Measurements from ENCODE around the gene DOCK4. TPM values are rescaled to one million over a fixed set of nuclear protein-coding genes. Genes with fewer than 3 reads are reported as not detected.

Gene DOCK4
- total RNA-seq, 2 donors from 2014 or later: 6.5 to 11.1 TPM

DNA sequence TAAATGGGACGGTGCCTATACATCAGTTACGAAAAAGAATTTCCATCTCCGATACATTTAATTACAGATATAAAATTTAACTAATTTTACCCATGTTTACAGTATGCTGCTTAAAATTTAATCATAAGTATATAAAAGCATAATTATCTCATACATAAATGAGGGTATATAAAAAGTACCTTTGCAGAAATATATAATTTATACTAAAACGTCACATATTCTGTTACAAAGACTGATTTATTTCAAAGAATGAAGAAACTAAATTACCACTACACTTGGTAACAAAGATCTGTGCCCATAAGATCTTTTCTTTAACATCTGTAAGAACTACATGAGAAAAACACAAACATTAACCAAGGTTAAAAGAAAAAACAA, 2.8 kb downstream of the DOCK4 start:
- no peak for DNase-seq
- no peak overlapping the region for H3K9ac ChIP-seq (ENCODE audit: low read depth in 2 of 2, low read length in 2 of 2)
- no peaks in the 10 kb centered on the region for H3K27me3 ChIP-seq
- intact Hi-C loops (cut with DNase I): no loop called here
- no peak overlapping the region for H3K4me3 ChIP-seq
- H3K27ac ChIP-seq: no peak overlapping the region
- no peaks in the 10 kb centered on the region for H3K36me3 ChIP-seq
- H3K9me3 ChIP-seq: no peaks in the 10 kb centered on the region
- H3K4me1 ChIP-seq: peaks cover 7% of the 10 kb centered on the region
- no peak for TF ChIP-seq CTCF (IDR thresholded peaks at IDR 0.05)

GRCh38 chr7:112202816-112203215, 3.4 kb downstream of the DOCK4 start:
- Histone ChIP-seq H3K27ac (no peak overlapping the region), H3K9ac (ENCODE audit: low read depth in 2 of 2, low read length in 2 of 2) (no peak overlapping the region), H3K9me3 (no peaks in the 10 kb centered on the region), H3K36me3 (no peaks in the 10 kb centered on the region), H3K4me3 (no peak overlapping the region), H3K27me3 (no peaks in the 10 kb centered on the region), H3K4me1 (peaks cover 7% of the 10 kb centered on the region)
- no peak for TF ChIP-seq CTCF (IDR thresholded peaks at IDR 0.05)
- peak; percentile 23 for DNase-seq
- intact Hi-C loops (cut with DNase I): no loop called here

GRCh38 chr7:112201839-112202238, 4.4 kb downstream of the DOCK4 start:
- H3K27me3 ChIP-seq: no peaks in the 10 kb centered on the region
- no peak overlapping the region for H3K9ac ChIP-seq (ENCODE audit: low read depth in 2 of 2, low read length in 2 of 2)
- DNase-seq: no peak
- intact Hi-C loops (cut with DNase I): no loop called here
- TF ChIP-seq CTCF (IDR thresholded peaks at IDR 0.05): no peak
- H3K4me1 ChIP-seq: peaks cover 7% of the 10 kb centered on the region
- H3K36me3 ChIP-seq: no peaks in the 10 kb centered on the region
- no peak overlapping the region for H3K4me3 ChIP-seq
- no peak overlapping the region for H3K27ac ChIP-seq
- no peaks in the 10 kb centered on the region for H3K9me3 ChIP-seq

- TF ChIP-seq CTCF (IDR thresholded peaks at IDR 0.05): no peak
- Histone ChIP-seq H3K4me3 (no peak overlapping the region), H3K4me1 (peaks cover 7% of the 10 kb centered on the region)
Measured at GRCh38 chr7:112201411-112201810, 4.8 kb downstream of the DOCK4 start.

GRCh38 chr7:112199672-112200071, 6.5 kb downstream of the DOCK4 start:
- Histone ChIP-seq H3K27me3 (no peaks in the 10 kb centered on the region), H3K4me1 (peaks cover 7% of the 10 kb centered on the region), H3K36me3 (no peaks in the 10 kb centered on the region), H3K27ac (no peak overlapping the region), H3K4me3 (no peak overlapping the region), H3K9ac (ENCODE audit: low read depth in 2 of 2, low read length in 2 of 2) (no peak overlapping the region), H3K9me3 (no peaks in the 10 kb centered on the region)
- no peak for DNase-seq
- intact Hi-C loops (cut with DNase I): no loop called here
- TF ChIP-seq CTCF (IDR thresholded peaks at IDR 0.05): no peak

More at GRCh38 chr7:112201411-112201810, 4.8 kb downstream of the DOCK4 start:
- Histone ChIP-seq H3K27ac (no peak overlapping the region), H3K36me3 (no peaks in the 10 kb centered on the region), H3K27me3 (no peaks in the 10 kb centered on the region), H3K9ac (ENCODE audit: low read depth in 2 of 2, low read length in 2 of 2) (no peak overlapping the region), H3K9me3 (no peaks in the 10 kb centered on the region)
- intact Hi-C loops (cut with DNase I): no loop called here
- no peak for DNase-seq

All from colonic mucosa (tissue), 4 donors.